Esophagus muscularis mucosa (tissue), 4 donors: ENCODE results near the gene VPS13D. TPM values are rescaled to one million over a fixed set of nuclear protein-coding genes. Genes with fewer than 3 reads are reported as not detected.
A peak's percentile ranks its signal among the peaks of the same experiment; 100 is the strongest.

Source experiments
- DNase-seq: peaks from one replicate; pipeline ENCODE4 v3.0.0-alpha.2; 2017; ENCODE audit errors: extremely low spot score
- H3K27ac ChIP-seq, 4 donors: fragments of 200-600 bp; sonication (generic); replicated peaks in 1 of 4; 1 replicate in 3 of 4; 2 replicates in 1 of 4; pipeline ENCODE4 v1.5.1; 2016 to 2019; ENCODE audit warnings: mild to moderate bottlenecking in 1 of 4
- H3K27me3 ChIP-seq, 4 donors: fragments of 200-600 bp; sonication (generic); one replicate each; pipeline versions ENCODE4 v1.5.1 to v1.6.0; 2016 to 2019
- H3K36me3 ChIP-seq, 4 donors: fragments of 200-600 bp; sonication (generic); one replicate each; pipeline ENCODE4 v1.5.1; 2016 to 2019
- H3K4me1 ChIP-seq, 4 donors: fragments of 200-600 bp; sonication (generic); one replicate each; pipeline ENCODE4 v1.5.1; 2016 to 2019
- H3K4me3 ChIP-seq, 4 donors: fragments of 200-600 bp; sonication (generic); 1 replicate in 2 of 4; 2 replicates in 2 of 4; pipeline ENCODE4 v1.5.1; 2016 to 2019; ENCODE audit warnings: mild to moderate bottlenecking in 4 of 4, moderate library complexity in 1 of 4
- H3K9me3 ChIP-seq, 4 donors: fragments of 200-600 bp; sonication (generic); 1 replicate in 3 of 4; 2 replicates in 1 of 4; pipeline ENCODE4 v1.5.1; 2016 to 2019
- CTCF ChIP-seq, 3 experiments: fragments of 200-600 bp in 2 of 3; fragments of 450-650 bp in 1 of 3; sonication (generic) in 2 of 3; IDR thresholded peaks; one replicate each; pipeline ENCODE4 v1.5.1; 2017 to 2019; ENCODE audit warnings: antibody characterized with exemption in 3 of 3, mild to moderate bottlenecking in 2 of 3, moderate library complexity in 1 of 3
- EP300 ChIP-seq: sonication (generic); formaldehyde crosslinking; IDR thresholded peaks from one replicate; pipeline ENCODE4 v1.6.1; 2017; ENCODE audit warnings: antibody characterized with exemption
- POLR2A ChIP-seq: fragments of 450-650 bp; IDR thresholded peaks from one replicate; pipeline ENCODE4 v1.6.1; 2017; ENCODE audit warnings: antibody characterized with exemption, moderate library complexity, mild to moderate bottlenecking, low read depth
- POLR2AphosphoS5 ChIP-seq, 2 donors: sonication (generic); formaldehyde crosslinking; IDR thresholded peaks; one replicate each; pipeline ENCODE4 v1.6.1; 2017; ENCODE audit warnings: antibody characterized with exemption in 2 of 2
- WGBS: methylation state at CpG from one replicate; pipeline ENCODE4 v1.1.5; 2018; 5-methylcytosine and 5-hydroxymethylcytosine counted together
- intact Hi-C: fragments of 100-400 bp; cut with DNase I; formaldehyde crosslinking; loops from one replicate; pipeline ENCODE4 v1.15.1; 2023
- total RNA-seq, 4 donors: library from RNA; depleted of rRNA; stranded (reverse); fragments of >200 nt; gene quantifications; one replicate each; pipeline versions ENCODE4 v1.1.0 to v1.2.1, GENCODE V29; 2016

The VPS13D gene
- total RNA-seq, 4 donors from 2014 or later: 67.8 to 93.3 (median 85.4) TPM

GRCh38 chr1:12409681-12410080 is 179.9 kb downstream of the VPS13D start:
- TF ChIP-seq CTCF (IDR thresholded peaks at IDR 0.05) (no peak), EP300 (no peak), POLR2A (no peak), POLR2AphosphoS5 (IDR thresholded peaks at IDR 0.05) (no peak)
- WGBS: 38% methylated on average over 2 of the region's 2 CpGs
- peaks cover 40 to 58% (median 55%) of the 10 kb centered on the region in 4 donors for H3K4me1 ChIP-seq
- intact Hi-C loops: loop anchor here (5.0 kb wide), 1 partner anchor 208 kb away; the partner anchor contains the start of gene DHRS3
- no peak overlapping the region for H3K4me3 ChIP-seq
- peak overlapping the region; percentile 70 to 84 (median 77) for H3K27ac ChIP-seq
- peaks cover 0 to 10% (median 8%) of the 10 kb centered on the region in 4 donors for H3K36me3 ChIP-seq
- no peaks in the 10 kb centered on the region for H3K27me3 ChIP-seq
- no peaks in the 10 kb centered on the region for H3K9me3 ChIP-seq
- no peak for DNase-seq

DNA sequence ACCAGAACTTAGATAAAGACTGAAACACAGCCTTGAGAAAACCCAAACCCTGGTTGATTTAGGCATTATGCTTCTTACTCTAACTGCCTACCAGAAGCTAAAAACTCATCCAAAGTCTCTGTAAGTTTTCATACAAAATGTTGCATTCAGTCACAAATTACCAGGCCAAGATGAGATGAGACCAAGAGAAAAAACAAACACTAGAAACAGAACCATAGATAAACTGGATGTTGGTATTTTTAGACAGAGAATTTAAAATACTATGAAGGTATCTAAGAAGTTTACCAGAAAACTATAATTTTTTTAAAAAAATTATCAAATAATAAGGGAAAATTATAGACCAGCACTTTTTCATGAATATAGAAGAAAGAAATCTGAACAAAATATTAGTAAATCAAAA is 180.5 kb downstream of the VPS13D start:
- intact Hi-C loops: no loop called here
- Histone ChIP-seq H3K36me3 (peaks cover 0 to 8% (median 4%) of the 10 kb centered on the region in 4 donors), H3K9me3 (no peaks in the 10 kb centered on the region)

GRCh38 chr1:12411098-12411497 is 181.3 kb downstream of the VPS13D start:
- H3K4me3 ChIP-seq: no peak overlapping the region
- intact Hi-C loops: no loop called here
- H3K27ac ChIP-seq: no peak overlapping the region
- peaks cover 27 to 44% (median 41%) of the 10 kb centered on the region in 4 donors for H3K4me1 ChIP-seq
- H3K9me3 ChIP-seq: no peaks in the 10 kb centered on the region
- no peaks in the 10 kb centered on the region for H3K27me3 ChIP-seq
- H3K36me3 ChIP-seq: peaks cover 0 to 15% (median 7%) of the 10 kb centered on the region in 4 donors
- DNase-seq: no peak
- no peak for TF ChIP-seq POLR2A
- no peak for TF ChIP-seq POLR2AphosphoS5 (IDR thresholded peaks at IDR 0.05)
- no peak for TF ChIP-seq EP300
- TF ChIP-seq CTCF (IDR thresholded peaks at IDR 0.05): no peak
- 96% methylated on average over 3 of the region's 3 CpGs for WGBS

More for the DNA sequence above, 180.5 kb downstream of the VPS13D start:
- Histone ChIP-seq H3K4me1 (peaks cover 35 to 52% (median 48%) of the 10 kb centered on the region in 4 donors), H3K4me3 (no peak overlapping the region), H3K27me3 (no peaks in the 10 kb centered on the region), H3K27ac (peak overlapping the region; percentile 70 to 84 (median 77))
- no peak for DNase-seq
- TF ChIP-seq CTCF (IDR thresholded peaks at IDR 0.05): no peak
- no peak for TF ChIP-seq POLR2AphosphoS5 (IDR thresholded peaks at IDR 0.05)
- TF ChIP-seq EP300: no peak
- no peak for TF ChIP-seq POLR2A

DNA sequence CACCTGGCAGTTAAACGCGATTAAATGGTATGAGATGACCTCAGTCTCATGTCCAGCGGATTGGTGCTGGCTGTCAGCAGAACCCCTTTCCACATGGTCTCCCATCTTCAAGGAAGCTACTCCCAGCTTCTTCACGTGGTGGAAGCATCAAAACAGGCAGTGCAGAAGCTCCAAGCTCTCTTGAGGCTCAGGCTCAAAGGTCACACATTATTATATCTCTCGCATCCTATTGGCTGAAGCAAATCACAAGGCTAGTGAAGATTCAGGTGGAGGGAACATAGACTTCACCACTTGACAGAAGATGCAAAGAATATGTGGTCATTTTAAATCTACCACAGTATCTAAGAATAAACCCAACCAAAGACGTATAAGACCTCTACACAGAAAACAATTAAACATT is 181.9 kb downstream of the VPS13D start:
- no peak for TF ChIP-seq EP300
- DNase-seq: no peak
- H3K27ac ChIP-seq: no peak overlapping the region
- H3K4me1 ChIP-seq: peaks cover 21 to 38% (median 34%) of the 10 kb centered on the region in 4 donors
- H3K27me3 ChIP-seq: no peaks in the 10 kb centered on the region
- peaks cover 3 to 21% (median 14%) of the 10 kb centered on the region in 4 donors for H3K36me3 ChIP-seq
- intact Hi-C loops: no loop called here
- H3K4me3 ChIP-seq: no peak overlapping the region
- H3K9me3 ChIP-seq: no peaks in the 10 kb centered on the region
- WGBS: 98% methylated on average over 6 of the region's 6 CpGs

GRCh38 chr1:12412439-12412838 is 182.6 kb downstream of the VPS13D start:
- no peak overlapping the region for H3K4me3 ChIP-seq
- TF ChIP-seq EP300 (no peak), POLR2AphosphoS5 (IDR thresholded peaks at IDR 0.05) (no peak), CTCF (IDR thresholded peaks at IDR 0.05) (no peak), POLR2A (no peak)
- peaks cover 10 to 28% (median 21%) of the 10 kb centered on the region in 4 donors for H3K36me3 ChIP-seq
- H3K4me1 ChIP-seq: peaks cover 14 to 31% (median 28%) of the 10 kb centered on the region in 4 donors
- DNase-seq: no peak
- intact Hi-C loops: no loop called here
- WGBS: 95% methylated on average over 5 of the region's 5 CpGs
- H3K27me3 ChIP-seq: no peaks in the 10 kb centered on the region
- H3K9me3 ChIP-seq: no peaks in the 10 kb centered on the region
- no peak overlapping the region for H3K27ac ChIP-seq
